Brain microvascular endothelial cell (primary cell): ENCODE data around the gene PDE9A.

Experiments used
- DNase-seq: peaks from one replicate; pipeline ENCODE4 v3.0.0-alpha.2; 2020
- H3K27ac ChIP-seq: fragments of 250-450 bp; sonication (Bioruptor Pico); 2 replicates; pipeline ENCODE4 v1.5.1; 2020; ENCODE audit warnings: mild to moderate bottlenecking, moderate library complexity
- H3K27me3 ChIP-seq: fragments of 250-450 bp; sonication (Bioruptor Pico); replicated peaks from 2 replicates; pipeline ENCODE4 v1.5.1; 2020; ENCODE audit warnings: mild to moderate bottlenecking
- H3K36me3 ChIP-seq: fragments of 250-450 bp; sonication (Bioruptor Pico); replicated peaks from 2 replicates; pipeline ENCODE4 v1.5.1; 2020; ENCODE audit warnings: mild to moderate bottlenecking
- H3K4me3 ChIP-seq: 2 replicates; pipeline ENCODE4 v1.5.1; 2011; ENCODE audit warnings: low read depth, mild to moderate bottlenecking, control low read depth, low read length, moderate library complexity
- CTCF ChIP-seq: IDR thresholded peaks from 2 replicates; pipeline ENCODE4 v1.5.1; 2011; ENCODE audit warnings: low read depth, mild to moderate bottlenecking, moderate library complexity, low read length, control low read depth, inconsistent platforms; ENCODE audit errors: missing control alignments
- in situ Hi-C: cut with HindIII; loops from 2 replicates; pipeline ENCODE4 v1.10.0; 2017; ENCODE audit warnings: low sequenced_read_pairs, low pct_ligation_motif_present

The PDE9A gene

DNA sequence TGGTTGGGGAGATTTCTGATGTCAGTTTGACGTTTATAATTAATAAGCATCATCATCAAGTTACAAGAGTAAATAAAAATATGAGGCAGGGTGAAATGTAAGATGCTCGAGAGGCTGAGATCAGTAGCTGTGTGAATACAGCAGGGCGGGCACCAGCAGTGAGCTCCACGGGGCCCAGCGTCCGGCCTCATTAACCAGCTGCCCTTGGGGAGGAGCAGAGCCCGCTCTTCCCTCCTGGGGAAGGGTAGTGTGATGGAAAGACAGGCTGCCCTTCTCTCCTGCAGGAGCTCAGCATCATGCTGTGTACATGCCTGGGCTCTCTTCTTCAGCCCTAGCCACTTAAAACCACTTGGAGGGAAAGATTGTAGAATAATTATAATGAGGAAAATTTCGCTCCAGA lies 23.4 kb downstream of the PDE9A start:
- Histone ChIP-seq H3K27me3 (peaks cover 75% of the 10 kb centered on the region), H3K27ac (no peak overlapping the region), H3K4me3 (no peak overlapping the region), H3K36me3 (no peaks in the 10 kb centered on the region)
- in situ Hi-C loops: no loop called here
- TF ChIP-seq CTCF: no peak
- no peak for DNase-seq

- no peak overlapping the region for H3K27ac ChIP-seq
- TF ChIP-seq CTCF: no peak
- DNase-seq: peak; percentile 86
- H3K36me3 ChIP-seq: no peaks in the 10 kb centered on the region
- in situ Hi-C loops: no loop called here
- H3K27me3 ChIP-seq: peaks cover 74% of the 10 kb centered on the region
- no peak overlapping the region for H3K4me3 ChIP-seq
These were observed 24.2 kb downstream of the PDE9A start for GRCh38 chr21:42677339-42678321.

DNA sequence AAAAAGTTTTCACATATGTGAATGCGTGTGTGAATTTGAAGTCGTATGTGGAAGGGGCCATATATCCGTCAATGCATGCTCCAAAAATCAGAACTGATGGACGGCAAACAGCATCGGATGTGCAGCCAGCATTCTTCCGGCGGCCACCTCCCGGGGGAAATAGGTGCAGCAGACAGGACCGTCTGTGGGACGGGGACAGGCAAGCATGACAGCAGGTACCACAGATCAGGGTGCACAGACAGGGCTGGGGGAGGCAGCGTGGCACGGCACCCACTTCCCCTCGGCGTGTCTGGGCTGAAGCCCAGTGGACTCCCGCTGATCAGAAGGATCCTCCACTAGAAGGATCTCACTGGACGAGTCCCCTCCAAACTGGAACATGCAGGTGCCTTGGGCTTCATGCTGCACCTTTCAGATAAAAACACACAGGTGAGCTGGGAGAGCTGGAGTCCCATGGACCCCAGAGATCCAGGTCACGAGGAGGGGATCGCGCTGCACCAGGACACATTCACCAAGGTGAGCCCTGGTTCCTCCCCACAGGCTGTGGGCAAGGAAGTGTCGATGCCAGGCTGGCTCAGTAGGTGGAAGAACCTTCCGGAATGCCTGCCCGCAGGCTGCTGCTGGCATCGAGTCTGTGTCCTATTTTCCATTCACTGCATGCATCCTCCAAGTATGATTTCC lies 25.3 kb downstream of the PDE9A start:
- H3K27ac ChIP-seq: no peak overlapping the region
- no peaks in the 10 kb centered on the region for H3K36me3 ChIP-seq
- DNase-seq: no peak
- no peak overlapping the region for H3K4me3 ChIP-seq
- in situ Hi-C loops: no loop called here
- peaks cover 73% of the 10 kb centered on the region for H3K27me3 ChIP-seq
- TF ChIP-seq CTCF: no peak

DNA sequence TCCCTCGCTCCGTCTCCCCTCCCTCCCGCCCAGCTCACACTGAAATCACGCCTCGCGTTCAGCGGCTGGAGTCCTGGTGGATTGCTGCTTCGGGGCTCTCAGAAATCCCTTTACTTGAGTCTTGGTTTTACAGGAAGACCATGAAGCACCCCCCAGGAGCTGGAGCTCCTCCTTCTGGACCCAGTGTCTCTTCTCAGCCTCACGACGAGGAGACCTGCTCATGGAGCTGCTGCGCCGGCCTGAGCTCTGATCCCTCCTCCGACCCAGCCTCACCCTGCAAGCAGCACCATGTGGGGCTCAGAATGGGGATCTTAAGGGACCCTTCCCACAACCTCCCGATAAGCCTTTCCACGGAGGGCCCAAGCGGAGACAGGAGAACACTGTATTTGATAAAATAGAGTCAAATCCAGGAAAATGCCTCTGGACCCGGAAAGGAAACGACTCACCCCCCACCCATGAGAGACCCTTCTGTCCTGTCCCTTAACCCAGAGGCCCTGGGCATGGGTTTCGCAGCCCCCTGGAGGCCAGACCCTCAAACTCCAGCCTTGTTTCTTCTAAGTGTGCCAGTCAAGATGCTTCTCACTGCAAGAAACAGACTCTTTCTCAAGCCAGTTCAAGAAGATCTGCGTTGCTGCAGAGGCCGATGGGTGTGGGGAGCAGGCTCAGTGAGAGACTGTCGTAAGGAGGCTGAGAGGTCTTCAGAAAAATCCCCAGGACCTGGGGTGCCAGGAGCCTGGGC lies 26.1 kb downstream of the PDE9A start:
- Histone ChIP-seq H3K4me3 (no peak overlapping the region), H3K36me3 (no peaks in the 10 kb centered on the region), H3K27ac (no peak overlapping the region), H3K27me3 (peaks cover 73% of the 10 kb centered on the region)
- no peak for TF ChIP-seq CTCF
- DNase-seq: no peak
- in situ Hi-C loops: no loop called here

DNA sequence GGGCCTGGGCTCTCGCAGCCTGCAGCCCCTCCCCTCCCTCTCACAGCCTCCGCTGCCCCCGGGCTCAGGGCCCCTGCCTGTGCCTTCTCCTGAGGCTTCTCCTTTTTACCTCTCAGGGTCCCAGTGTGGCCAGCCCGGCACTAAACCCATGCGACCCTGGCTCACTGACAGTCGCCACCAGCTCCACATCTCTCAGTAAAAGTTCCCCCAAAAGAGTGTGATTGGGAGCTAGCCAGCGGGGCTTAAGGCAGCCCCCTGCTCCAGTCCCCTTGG lies 26.6 kb downstream of the PDE9A start:
- Histone ChIP-seq H3K27me3 (peaks cover 69% of the 10 kb centered on the region), H3K27ac (no peak overlapping the region), H3K4me3 (no peak overlapping the region), H3K36me3 (no peaks in the 10 kb centered on the region)
- no peak for DNase-seq
- in situ Hi-C loops: no loop called here
- TF ChIP-seq CTCF: no peak
